CD1c-positive myeloid dendritic cell (primary cell): ENCODE data around the gene PRR36.

Experiments
- DNase-seq: peaks from one replicate; pipeline ENCODE4 v3.0.0-alpha.2; 2016; ENCODE audit errors: extremely low spot score

PRR36 gene

DNA sequence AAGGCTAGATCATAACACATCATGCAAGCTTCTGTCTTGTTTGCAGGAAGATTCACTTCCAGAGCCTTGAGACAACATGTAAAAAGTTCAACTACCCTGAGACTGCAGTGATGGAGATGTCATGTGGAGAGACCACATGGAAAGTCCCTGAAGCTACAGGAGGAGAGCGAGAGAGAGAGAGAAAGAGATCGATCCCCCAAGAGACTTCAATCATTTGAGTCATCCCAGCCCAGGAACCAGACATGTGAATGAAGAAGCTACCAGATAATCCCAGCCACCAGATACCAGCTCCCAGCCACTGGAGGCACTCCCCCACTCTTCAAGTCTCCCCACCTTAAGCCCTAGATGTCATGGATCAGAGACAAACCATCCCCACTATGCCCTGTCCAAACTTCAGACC, 54.9 kb downstream of the PRR36 start:
- no peak for DNase-seq

- DNase-seq = no peak
Observed at GRCh38 chr19:7818806-7819205, 55.4 kb downstream of the PRR36 start.
